Embryonic facial prominence (tissue), 1 donor: ENCODE data around the gene AAMP.

Experiments
- DNase-seq: peaks from one replicate; pipeline ENCODE4 v3.0.0-alpha.2; 2016; ENCODE audit errors: extremely low spot score

AAMP gene

GRCh38 chr2:218221000-218221399 is 48.9 kb downstream of the AAMP start:
- no peak for DNase-seq

GRCh38 chr2:218219934-218220333 is 50.0 kb downstream of the AAMP start:
- DNase-seq: no peak

GRCh38 chr2:218218268-218219185 is 51.4 kb downstream of the AAMP start:
- DNase-seq: no peak

GRCh38 chr2:218217360-218218267 is 52.3 kb downstream of the AAMP start:
- DNase-seq: no peak

- DNase-seq: peak; percentile 85
Observed at GRCh38 chr2:218216674-218217359, 53.1 kb downstream of the AAMP start, which contains the start of gene ARPC2. TSS of gene ARPC2 (plus strand) at chr2:218217189. CDS start at chr2:218217471, 282 bp downstream.

GRCh38 chr2:218216336-218216673 is 53.6 kb downstream of the AAMP start:
- DNase-seq: no peak
